HUES6 (cell line): ENCODE results near the gene ZFHX3.
A peak's percentile ranks its signal among the peaks of the same experiment; 100 is the strongest.

Experiments
- H3K27ac ChIP-seq: 2 replicates; pipeline ENCODE4 v1.7.0; 2013; ENCODE audit warnings: low read depth, mild to moderate bottlenecking, low read length, inconsistent platforms
- H3K27me3 ChIP-seq: 2 replicates; pipeline ENCODE4 v1.6.1; 2013; ENCODE audit warnings: low read length; ENCODE audit not compliant: control insufficient read depth, insufficient read depth
- H3K36me3 ChIP-seq: 2 replicates; pipeline ENCODE4 v1.6.1; 2013; ENCODE audit warnings: low read length; ENCODE audit not compliant: control insufficient read depth, insufficient read depth
- H3K4me1 ChIP-seq: 2 replicates; pipeline ENCODE4 v1.6.1; 2013; ENCODE audit warnings: low read length; ENCODE audit not compliant: control insufficient read depth, insufficient read depth
- H3K4me3 ChIP-seq: 2 replicates; pipeline ENCODE4 v1.5.1; 2013; ENCODE audit warnings: low read depth, low read length
- H3K9ac ChIP-seq: one replicate; pipeline ENCODE4 v1.6.1; 2013; ENCODE audit warnings: mild to moderate bottlenecking, low read length
- H3K9me3 ChIP-seq: 2 replicates; pipeline ENCODE4 v1.6.1; 2013; ENCODE audit warnings: low read depth, low read length; ENCODE audit not compliant: control insufficient read depth, insufficient read depth

Gene ZFHX3

DNA sequence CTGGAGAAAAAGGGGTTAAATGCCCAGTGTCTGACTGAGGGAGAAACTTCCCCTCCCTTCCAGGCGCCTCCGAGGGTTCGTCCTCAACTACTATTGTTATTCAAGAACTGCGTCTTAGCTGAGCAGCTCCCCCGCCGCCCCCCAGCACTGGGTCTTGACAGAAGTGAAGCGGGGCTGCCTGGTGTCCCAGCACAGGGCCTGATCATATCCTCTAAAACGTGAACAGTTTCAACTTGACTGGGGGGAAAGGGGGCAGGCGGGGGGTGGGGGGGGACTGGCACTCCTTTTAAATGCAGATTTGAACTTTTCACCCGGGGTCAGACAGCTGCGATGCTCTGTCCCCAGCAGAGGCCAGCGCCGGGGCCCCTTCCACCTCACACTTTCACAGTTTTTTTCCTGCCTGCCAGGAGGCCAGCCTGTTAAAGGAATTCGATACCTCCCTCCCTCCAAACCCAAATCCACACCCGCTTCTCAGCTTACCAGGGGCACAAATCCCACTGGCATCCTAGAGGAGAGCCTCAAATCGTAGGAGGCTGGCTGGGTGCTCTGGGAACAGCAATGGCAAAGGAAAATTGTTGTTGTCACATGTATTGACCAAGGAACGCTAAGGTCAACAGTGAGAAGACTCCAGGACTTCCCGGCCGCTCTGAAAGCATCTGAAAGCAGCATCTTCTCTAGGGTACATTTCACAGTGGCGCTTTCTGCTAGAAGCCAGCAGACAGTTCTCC, 14.5 kb downstream of the ZFHX3 start:
- Histone ChIP-seq H3K27me3 (peaks cover 98% of the 10 kb centered on the region), H3K4me3 (peak overlapping the region; percentile 27; the same call in 1 of the 2 replicates), H3K36me3 (no peaks in the 10 kb centered on the region), H3K9me3 (no peaks in the 10 kb centered on the region), H3K9ac (no peak overlapping the region), H3K27ac (no peak overlapping the region), H3K4me1 (peaks cover 65% of the 10 kb centered on the region)

GRCh38 chr16:73032541-73033270, 15.2 kb downstream of the ZFHX3 start:
- H3K36me3 ChIP-seq: no peaks in the 10 kb centered on the region
- H3K9me3 ChIP-seq: no peaks in the 10 kb centered on the region
- peaks cover 98% of the 10 kb centered on the region for H3K27me3 ChIP-seq
- H3K27ac ChIP-seq: no peak overlapping the region
- peak overlapping the region; percentile 27; the same call in 1 of the 2 replicates for H3K4me3 ChIP-seq
- peaks cover 57% of the 10 kb centered on the region for H3K4me1 ChIP-seq
- no peak overlapping the region for H3K9ac ChIP-seq

- Histone ChIP-seq H3K27me3 (peaks cover 98% of the 10 kb centered on the region), H3K4me1 (peaks cover 50% of the 10 kb centered on the region)
Measured at GRCh38 chr16:73031984-73032383, 15.9 kb downstream of the ZFHX3 start.

GRCh38 chr16:73031155-73031866, 16.6 kb downstream of the ZFHX3 start:
- H3K27ac ChIP-seq: no peak overlapping the region
- peaks cover 97% of the 10 kb centered on the region for H3K27me3 ChIP-seq
- no peaks in the 10 kb centered on the region for H3K36me3 ChIP-seq
- peaks cover 45% of the 10 kb centered on the region for H3K4me1 ChIP-seq
- H3K9ac ChIP-seq: no peak overlapping the region
- no peaks in the 10 kb centered on the region for H3K9me3 ChIP-seq
- no peak overlapping the region for H3K4me3 ChIP-seq

More at GRCh38 chr16:73031984-73032383, 15.9 kb downstream of the ZFHX3 start:
- Histone ChIP-seq H3K27ac (no peak overlapping the region), H3K9me3 (no peaks in the 10 kb centered on the region), H3K9ac (no peak overlapping the region), H3K4me3 (no peak overlapping the region), H3K36me3 (no peaks in the 10 kb centered on the region)

- Histone ChIP-seq H3K4me1 (peaks cover 32% of the 10 kb centered on the region), H3K4me3 (no peak overlapping the region), H3K9ac (no peak overlapping the region), H3K36me3 (no peaks in the 10 kb centered on the region), H3K27me3 (peaks cover 94% of the 10 kb centered on the region), H3K27ac (no peak overlapping the region), H3K9me3 (no peaks in the 10 kb centered on the region)
Measured at GRCh38 chr16:73028721-73029361, 19.1 kb downstream of the ZFHX3 start.

DNA sequence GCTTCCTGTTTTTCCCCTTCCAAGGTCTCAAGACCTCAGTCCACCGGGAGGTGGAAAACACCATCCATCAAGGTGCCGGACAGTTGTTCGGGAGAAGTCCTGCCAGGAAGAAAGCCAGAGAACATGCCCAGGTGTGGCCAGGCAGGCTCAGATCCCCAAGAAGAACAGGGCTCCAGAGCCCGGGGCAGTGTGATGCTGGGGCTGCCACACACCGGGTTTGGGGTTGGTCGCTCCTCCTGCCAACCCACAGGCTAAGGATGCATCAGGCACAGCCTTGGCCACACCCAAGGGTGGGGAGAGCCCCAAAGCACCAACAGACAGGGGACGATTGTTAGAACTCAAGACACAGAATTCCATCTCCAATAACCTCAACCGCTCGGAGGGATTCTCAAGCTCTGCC, 19.7 kb downstream of the ZFHX3 start:
- Histone ChIP-seq H3K4me1 (peaks cover 28% of the 10 kb centered on the region), H3K27ac (no peak overlapping the region), H3K27me3 (peaks cover 95% of the 10 kb centered on the region)

DNA sequence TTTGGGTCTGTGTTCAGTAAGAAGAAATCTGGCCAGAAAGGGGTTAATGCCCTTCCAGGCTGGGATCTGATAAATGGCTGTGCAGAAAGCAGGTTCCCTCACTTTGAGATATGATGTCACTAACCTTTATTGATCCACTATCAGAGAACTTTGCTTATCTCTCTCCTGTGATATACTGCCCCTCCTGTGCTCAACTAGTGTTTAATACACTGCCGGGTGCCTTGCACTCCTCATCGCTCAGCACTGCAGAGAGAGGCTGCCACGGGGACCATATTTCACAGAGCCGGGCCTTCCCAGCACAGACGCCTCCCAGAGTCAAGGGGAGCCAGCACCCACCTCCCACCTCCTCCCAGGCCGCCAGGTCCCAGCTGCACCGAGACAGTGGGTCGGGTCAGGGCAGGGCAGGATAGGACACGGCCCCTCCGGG, 20.2 kb downstream of the ZFHX3 start:
- Histone ChIP-seq H3K4me3 (no peak overlapping the region), H3K9me3 (no peaks in the 10 kb centered on the region), H3K9ac (no peak overlapping the region), H3K27me3 (peaks cover 92% of the 10 kb centered on the region), H3K4me1 (peaks cover 24% of the 10 kb centered on the region), H3K27ac (no peak overlapping the region), H3K36me3 (no peaks in the 10 kb centered on the region)

More for the DNA sequence above, 19.7 kb downstream of the ZFHX3 start:
- H3K9ac ChIP-seq: no peak overlapping the region
- no peaks in the 10 kb centered on the region for H3K9me3 ChIP-seq
- H3K36me3 ChIP-seq: no peaks in the 10 kb centered on the region
- H3K4me3 ChIP-seq: no peak overlapping the region

DNA sequence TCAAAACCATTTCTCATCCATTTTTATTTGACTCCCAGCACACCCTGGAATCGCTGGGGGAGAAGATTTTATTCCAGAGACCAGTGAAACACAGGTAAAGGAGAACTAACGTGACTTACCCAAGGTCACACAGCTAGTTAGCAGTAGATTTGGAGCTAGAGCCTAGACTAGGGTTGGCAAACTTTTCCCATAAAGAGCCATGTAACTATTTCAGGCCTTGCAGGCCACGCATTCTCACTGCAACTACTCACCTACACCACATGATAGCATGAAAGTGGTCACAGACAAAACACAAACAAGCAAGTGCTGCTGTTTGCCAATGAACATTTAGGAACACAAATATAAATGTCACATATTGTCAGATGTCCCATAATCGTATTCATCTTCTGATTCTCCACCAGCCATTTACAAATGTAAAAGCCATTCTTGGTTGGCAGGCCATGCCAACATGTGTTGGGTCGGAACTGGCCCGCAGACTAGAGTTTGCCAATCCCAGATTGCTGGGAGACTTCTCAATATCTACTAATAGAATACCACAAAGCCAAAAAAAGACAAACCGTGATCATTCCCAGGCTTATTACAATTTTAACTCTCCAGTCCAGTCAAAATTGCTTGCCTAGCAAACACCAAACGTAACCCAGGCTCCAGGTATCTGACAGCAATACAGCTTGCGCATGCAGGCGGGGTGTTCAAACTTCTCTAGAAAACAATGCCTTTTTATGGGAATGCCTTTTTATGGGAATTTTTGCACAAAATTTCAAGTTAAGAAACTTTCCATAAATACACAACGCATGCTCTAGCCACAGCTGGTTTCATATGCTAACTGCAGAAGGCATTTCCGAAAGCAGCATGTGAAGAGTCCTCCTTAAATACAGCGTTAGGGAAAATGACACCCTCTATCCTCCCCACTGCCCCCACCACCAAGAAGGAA, 20.9 kb downstream of the ZFHX3 start:
- H3K9ac ChIP-seq: no peak overlapping the region
- H3K27ac ChIP-seq: no peak overlapping the region
- H3K4me1 ChIP-seq: peaks cover 18% of the 10 kb centered on the region
- no peaks in the 10 kb centered on the region for H3K9me3 ChIP-seq
- no peaks in the 10 kb centered on the region for H3K36me3 ChIP-seq
- no peak overlapping the region for H3K4me3 ChIP-seq
- H3K27me3 ChIP-seq: peaks cover 92% of the 10 kb centered on the region

DNA sequence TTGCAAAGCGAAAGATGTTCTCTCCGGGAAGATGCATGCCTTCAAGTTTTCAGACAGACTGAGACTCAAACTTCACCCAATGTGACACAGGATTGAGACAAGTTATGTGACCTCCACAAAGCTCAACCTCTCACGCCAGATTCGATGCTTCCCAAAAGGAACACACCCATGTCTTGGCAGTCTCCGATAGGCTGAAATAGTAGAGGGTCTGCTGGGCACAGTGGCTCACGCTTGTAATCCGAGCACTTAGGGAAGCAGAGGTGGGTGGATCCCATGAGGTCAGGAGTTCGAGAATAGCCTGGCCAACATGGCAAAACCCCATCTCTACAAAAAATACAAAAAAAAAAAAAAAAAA, 22.1 kb downstream of the ZFHX3 start:
- no peak overlapping the region for H3K27ac ChIP-seq
- H3K9me3 ChIP-seq: no peaks in the 10 kb centered on the region
- H3K36me3 ChIP-seq: no peaks in the 10 kb centered on the region
- peaks cover 9% of the 10 kb centered on the region; the same call in 1 of the 2 replicates for H3K4me1 ChIP-seq
- no peak overlapping the region for H3K9ac ChIP-seq
- H3K27me3 ChIP-seq: peaks cover 84% of the 10 kb centered on the region
- no peak overlapping the region for H3K4me3 ChIP-seq
